Activated T-cell treated with anti-CD3 and anti-CD28 coated beads for 24 hours (primary cell): ENCODE results near the gene NOXA1.
"Not testable (repeated sequence)": the region's sequence is repeated elsewhere in the genome, so short reads cannot be mapped to it uniquely, and the experiment has no call there.

Experiments used
- DNase-seq: peaks from one replicate; pipeline ENCODE4 v3.0.0-alpha.2; 2020; ENCODE audit warnings: low read depth

Gene NOXA1

DNA sequence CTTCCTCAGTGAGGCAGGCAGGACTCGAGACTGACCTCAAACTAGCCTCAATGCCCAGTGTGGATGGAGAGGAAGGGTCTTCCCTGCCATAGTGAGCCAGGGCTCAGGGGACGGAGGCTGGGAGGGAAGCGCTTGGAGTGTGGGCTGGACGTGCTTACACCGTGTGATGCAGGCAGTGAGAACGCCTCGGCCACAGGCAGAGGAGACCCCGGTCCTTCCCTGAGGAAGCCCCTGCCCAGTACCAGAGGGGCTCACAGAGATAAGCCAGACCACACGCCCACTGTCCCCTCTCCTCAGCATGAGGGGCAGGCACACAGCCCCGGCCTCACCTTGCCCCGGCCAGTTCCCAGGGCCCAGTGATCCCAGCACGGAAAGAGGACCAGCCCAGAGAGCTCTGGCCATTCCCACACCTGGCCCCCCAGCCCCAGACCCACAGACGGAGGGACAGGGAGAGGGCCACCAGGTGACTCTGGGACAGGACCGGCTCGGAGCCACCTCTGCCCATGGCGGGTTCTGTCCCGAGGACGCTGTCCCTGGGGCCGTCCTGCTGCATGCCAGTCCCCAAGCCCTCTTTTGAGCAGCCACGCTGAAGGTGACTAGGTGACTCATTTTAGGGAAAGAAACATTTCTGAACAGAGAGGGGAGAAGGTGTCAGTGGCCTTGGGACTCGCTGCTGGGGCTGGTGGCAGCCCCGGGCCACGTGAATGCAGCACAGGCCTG, 42.0 kb downstream of the NOXA1 start:
- no peak for DNase-seq

GRCh38 chr9:137465720-137466388, 42.7 kb downstream of the NOXA1 start:
- DNase-seq = no peak

DNA sequence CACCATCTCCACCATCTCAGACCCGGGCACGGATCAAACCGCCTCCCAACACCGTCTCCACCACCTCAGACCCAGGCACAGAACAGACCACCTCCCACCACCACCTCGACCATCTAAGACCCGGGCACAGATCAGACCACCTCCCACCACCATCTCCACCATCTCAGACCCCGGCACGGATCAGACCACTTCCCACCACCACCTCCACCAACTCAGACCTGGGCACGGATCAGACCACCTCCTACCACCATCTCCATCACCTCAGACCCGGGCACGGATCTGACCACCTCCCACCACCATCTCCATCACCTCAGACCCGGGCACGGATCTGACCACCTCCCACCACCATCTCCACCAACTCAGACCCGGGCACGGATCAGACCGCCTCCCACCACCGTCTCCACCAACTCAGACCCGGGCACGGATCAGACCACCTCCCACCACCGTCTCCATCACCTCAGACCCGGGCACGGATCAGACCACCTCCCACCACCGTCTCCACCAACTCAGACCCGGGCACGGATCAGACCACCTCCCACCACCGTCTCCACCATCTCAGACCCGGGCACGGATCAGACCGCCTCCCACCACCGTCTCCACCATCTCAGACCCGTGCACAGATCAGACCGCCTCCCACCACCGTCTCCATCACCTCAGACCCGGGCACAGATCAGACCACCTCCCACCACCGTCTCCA, 43.3 kb downstream of the NOXA1 start:
- DNase-seq = not testable (repeated sequence)

- DNase-seq = no peak
Observed at GRCh38 chr9:137467161-137467581, 44.0 kb downstream of the NOXA1 start.

DNA sequence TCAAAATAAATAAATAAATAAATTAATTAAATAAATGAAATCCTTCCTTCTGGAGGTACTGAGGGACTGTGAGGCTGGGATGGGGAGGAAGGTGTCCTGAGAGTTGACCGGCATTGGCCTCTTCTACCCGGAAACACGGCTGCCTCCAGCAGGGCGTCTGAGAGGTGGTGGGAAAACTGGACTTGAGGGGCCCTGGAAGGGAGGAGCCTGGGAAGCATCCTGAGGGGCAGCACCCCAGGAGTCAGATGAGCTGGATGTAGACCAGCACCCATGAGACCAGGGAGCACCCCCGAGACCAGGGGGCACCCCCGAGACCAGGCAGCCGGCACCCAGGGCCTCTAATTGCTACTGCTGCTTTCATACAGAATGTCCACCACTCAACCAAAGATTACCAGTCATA, 44.7 kb downstream of the NOXA1 start:
- DNase-seq = no peak

GRCh38 chr9:137470785-137471184, 47.6 kb downstream of the NOXA1 start:
- no peak for DNase-seq

DNA sequence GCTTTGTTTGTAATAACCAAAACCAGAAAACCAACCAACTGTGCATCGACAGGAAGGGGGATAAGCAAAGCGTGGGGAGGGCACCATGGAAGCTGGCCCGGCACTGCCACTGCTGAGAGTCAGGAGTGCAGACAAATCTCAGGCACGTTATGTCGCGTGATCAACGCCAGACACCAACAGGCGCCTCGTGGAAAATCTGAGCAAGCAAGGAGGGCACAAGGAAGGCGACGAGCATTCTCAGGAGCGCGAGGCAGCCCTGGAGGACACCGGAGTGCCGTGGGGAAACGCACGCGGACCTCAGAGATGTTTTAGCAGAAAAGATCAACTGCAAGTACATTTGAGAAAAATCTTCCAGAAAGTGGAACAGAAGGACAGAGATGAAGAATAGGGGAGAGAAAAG, 51.1 kb downstream of the NOXA1 start:
- no peak for DNase-seq

DNA sequence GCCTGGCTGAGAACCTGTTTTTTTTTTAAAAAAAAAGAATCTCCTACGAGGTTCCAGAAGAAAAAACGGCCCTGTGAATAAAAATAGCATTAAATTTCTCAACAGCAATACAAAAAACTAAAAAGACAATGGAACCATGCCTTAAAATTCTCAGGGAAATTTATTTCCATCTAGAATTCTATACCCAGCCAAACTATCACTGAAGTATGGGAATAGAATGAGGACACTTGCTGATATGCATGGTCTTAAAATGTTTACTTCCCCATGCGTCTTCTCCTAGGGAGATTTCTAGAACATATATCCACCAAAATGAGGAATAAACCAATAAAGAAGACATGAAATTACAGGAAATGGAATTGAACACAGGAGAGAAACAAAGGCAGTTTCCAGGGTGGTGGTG, 52.5 kb downstream of the NOXA1 start:
- DNase-seq = no peak

DNA sequence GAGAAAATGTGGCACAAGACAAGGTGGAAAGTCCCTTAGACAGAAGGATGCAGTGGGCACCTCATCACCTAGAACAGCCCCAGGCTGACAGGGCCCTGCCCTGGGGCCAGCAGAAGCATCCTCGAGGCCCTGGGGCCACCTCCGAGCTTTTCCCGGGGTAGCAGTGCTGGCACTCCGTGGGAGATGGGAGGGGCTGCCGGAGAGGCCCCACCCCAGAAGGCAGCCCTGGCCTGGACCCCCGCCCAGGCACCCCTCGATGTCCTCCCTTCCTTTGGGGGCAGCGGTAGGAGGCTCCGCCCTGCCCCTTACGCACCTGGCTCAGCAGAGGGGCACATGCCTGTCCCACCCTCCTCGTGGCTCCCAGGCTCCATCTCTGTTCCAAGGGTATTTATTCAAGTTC, 53.7 kb downstream of the NOXA1 start:
- DNase-seq = no peak

DNA sequence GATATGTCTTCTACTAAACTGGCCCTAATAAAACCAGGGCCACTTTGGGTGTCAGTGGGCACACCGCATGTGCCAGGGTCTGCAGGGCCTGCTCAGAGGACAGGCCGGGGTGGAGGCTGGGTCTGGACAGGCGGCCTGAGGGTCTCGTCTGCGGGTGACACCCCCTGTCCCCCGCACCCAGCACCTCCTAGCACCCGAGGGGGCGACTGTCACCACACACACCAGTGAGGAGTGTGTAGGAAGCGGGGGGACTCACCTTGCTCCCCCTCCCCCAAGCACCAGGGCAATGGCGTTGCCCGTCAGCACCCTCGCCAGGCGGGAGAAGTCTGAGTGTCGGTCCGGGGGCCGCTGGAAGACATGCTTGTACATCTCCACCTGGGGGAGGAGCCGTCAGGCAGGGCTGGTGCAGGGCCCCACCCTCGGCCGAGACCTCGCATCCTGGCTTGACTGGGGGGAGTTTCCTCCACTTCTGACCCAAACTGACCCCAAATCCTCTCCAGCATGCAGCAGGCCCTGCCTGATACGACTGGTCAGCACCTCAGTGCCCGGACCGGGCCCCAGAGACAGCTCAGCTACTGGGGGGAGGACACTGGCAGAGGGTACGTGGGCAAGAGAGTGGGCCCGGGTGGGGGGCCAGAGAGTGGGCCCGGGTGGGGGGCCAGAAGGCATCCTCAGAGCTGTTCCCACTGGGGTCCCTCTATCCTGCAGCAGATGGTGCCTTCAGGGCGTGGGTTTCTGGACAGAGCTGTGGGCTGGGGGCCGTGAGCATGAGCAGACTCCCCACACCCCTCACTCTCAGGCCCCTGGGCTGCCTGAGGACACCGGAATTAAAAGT, 54.8 kb downstream of the NOXA1 start:
- no peak for DNase-seq

GRCh38 chr9:137478613-137478961, 55.4 kb downstream of the NOXA1 start:
- DNase-seq = no peak

- DNase-seq = no peak
Observed at GRCh38 chr9:137478962-137479861, 56.0 kb downstream of the NOXA1 start.

DNA sequence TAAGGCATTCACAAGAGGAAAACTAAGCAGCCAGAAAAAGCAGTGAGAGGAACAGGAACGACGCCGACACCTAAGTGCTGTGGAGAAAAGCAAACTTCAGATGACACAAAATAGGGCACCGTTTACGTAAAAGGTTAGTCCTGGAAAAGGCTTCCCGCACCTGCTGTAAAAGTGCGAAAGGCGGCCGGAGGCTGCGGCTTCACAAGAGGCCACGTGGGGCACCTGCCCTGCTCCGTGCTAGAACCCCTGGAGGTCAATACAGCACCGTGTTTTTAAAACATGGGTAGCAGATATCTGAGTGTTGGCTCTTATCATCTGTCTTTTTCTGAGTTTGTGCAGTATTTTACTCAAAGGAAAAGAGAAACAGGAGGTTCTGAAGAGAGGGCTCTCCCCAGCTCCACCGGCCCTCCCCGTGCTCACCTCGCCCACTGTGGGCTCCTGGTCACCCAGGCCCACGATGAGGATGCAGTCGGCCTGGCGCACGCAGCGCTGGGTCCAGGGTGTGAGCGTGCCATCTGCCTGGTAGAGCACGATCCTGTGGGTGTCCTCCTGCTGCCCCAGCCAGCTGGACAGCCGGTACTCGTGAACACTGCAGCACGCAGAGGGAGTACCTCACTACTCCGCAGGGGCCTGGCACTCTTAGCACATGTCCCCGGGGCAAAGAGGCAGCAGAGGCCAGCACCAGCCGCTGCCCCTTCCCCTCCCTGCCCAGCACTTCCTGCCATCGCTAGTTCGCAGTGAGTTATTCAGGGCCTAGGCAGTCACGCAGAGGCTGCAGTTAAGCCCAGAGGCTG, 56.9 kb downstream of the NOXA1 start:
- DNase-seq = no peak

DNA sequence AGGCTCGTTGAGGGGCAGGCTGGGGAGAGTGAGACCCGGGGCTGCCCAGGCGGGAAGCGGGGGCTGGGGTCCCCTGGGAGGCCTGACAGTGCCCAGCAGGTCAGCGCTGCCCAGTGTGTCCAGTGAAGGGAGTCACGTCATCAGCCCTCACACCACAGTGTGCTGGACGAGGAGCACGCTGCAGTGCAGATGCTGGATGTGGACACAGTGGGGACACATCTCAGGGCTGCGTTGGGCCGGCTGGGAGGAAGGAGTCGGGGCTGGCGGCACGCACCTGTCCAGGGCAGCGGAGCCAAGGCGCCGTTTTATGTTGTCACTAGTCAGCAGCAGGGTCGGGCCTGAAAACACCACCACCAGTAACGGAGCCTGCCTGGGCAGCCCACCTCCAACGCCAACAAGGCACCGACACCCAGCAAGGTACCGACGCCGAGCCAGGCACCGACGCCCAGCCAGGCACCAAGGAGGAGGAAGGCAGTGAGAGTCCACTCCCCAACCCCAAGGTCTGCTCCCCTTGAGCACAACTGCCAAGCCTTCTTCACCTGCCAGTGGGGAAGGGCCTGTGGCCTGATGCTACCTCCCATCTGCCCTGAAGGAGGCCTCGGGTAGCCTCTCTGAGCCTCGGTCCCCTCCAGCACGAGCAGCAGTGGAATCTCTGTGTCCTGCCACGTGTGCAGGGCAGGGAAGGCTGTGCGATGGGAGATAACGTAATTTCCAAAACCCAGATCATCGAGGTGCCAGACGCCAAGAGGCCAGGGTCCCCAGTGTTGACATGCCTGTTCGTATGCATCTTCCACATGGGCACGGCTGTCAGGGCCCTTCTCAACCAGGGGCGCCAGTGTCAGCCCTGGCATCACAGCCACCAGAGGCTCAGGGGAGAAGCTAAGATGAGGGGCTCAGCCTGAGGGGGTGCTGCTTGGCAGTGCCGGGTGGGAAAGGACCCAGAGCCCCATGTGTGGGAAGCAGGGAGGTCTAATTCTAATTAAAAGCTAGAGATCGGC, 57.8 kb downstream of the NOXA1 start:
- no peak for DNase-seq

GRCh38 chr9:137482094-137482781, 59.0 kb downstream of the NOXA1 start:
- no peak for DNase-seq
